Fibroblast of lung (primary cell): ENCODE results near the gene CKLF. TPM values are rescaled to one million over a fixed set of nuclear protein-coding genes. Genes with fewer than 3 reads are reported as not detected.

Experiments
- DNase-seq, 2 donors: peaks; one replicate each; pipeline versions ENCODE4 v3.0.0 to v3.0.0-alpha.2; 2010; ENCODE audit warnings: low read depth in 2 of 2
- H2AFZ ChIP-seq: 2 replicates; pipeline ENCODE4 v1.5.1; 2012; ENCODE audit warnings: low read length, control low read depth, inconsistent platforms
- H3K27ac ChIP-seq: 2 replicates; pipeline ENCODE4 v1.5.1; 2011; ENCODE audit warnings: low read length, control low read depth; ENCODE audit not compliant: insufficient read depth
- H3K27me3 ChIP-seq: 2 replicates; pipeline ENCODE4 v1.5.1; 2011; ENCODE audit warnings: mild to moderate bottlenecking, low read length; ENCODE audit not compliant: control insufficient read depth, insufficient read depth
- H3K36me3 ChIP-seq: 2 replicates; pipeline ENCODE4 v1.5.1; 2011; ENCODE audit warnings: low read length; ENCODE audit not compliant: control insufficient read depth, insufficient read depth
- H3K4me1 ChIP-seq: 2 replicates; pipeline ENCODE4 v1.5.1; 2011; ENCODE audit warnings: low read length; ENCODE audit not compliant: control insufficient read depth, insufficient read depth; ENCODE audit errors: extremely low read depth
- H3K4me2 ChIP-seq: 2 replicates; pipeline ENCODE4 v1.5.1; 2011; ENCODE audit warnings: low read length, control low read depth; ENCODE audit not compliant: insufficient read depth; ENCODE audit errors: extremely low read depth
- H3K4me3 ChIP-seq, 4 experiments: fragments of 200-600 bp in 1 of 4; sonication (generic) in 1 of 4; replicated peaks in 1 of 4; 2 replicates each; pipeline ENCODE4 v1.5.1; 2011 to 2016; ENCODE audit warnings: low read length in 4 of 4, low read depth in 3 of 4, mild to moderate bottlenecking in 3 of 4, control low read depth in 2 of 4, inconsistent platforms in 1 of 4, mixed read lengths in 1 of 4; ENCODE audit not compliant: insufficient read depth in 1 of 4; ENCODE audit errors: control extremely low read depth in 1 of 4
- H3K79me2 ChIP-seq: 2 replicates; pipeline ENCODE4 v1.5.1; 2012; ENCODE audit warnings: mild to moderate bottlenecking, low read length, inconsistent platforms; ENCODE audit not compliant: control insufficient read depth, insufficient read depth
- H3K9ac ChIP-seq: 2 replicates; pipeline ENCODE4 v1.5.1; 2011; ENCODE audit warnings: mild to moderate bottlenecking, low read length, control low read depth; ENCODE audit not compliant: insufficient read depth
- H3K9me3 ChIP-seq: 2 replicates; pipeline ENCODE4 v1.5.1; 2012; ENCODE audit warnings: low read depth, low read length; ENCODE audit not compliant: control insufficient read depth, insufficient read depth
- H4K20me1 ChIP-seq: 2 replicates; pipeline ENCODE4 v1.5.1; 2011; ENCODE audit warnings: low read length; ENCODE audit not compliant: control insufficient read depth, insufficient read depth; ENCODE audit errors: extremely low read depth
- CTCF ChIP-seq, 2 donors: IDR thresholded peaks in 1 of 2; conservative IDR thresholded peaks in 1 of 2; 1 replicate in 1 of 2; 2 replicates in 1 of 2; pipeline ENCODE4 v1.5.1; 2011 to 2012; ENCODE audit warnings: low read length in 2 of 2, control low read depth in 1 of 2, inconsistent platforms in 1 of 2, low read depth in 1 of 2, mild to moderate bottlenecking in 1 of 2
- EZH2 ChIP-seq: IDR thresholded peaks from 2 replicates; pipeline ENCODE4 v1.5.1; 2012; ENCODE audit warnings: low read length, control low read depth, mild to moderate bottlenecking; ENCODE audit errors: missing control alignments
- polyA plus RNA-seq, 2 donors: library from polyadenylated mRNA; depleted of rRNA in 1 of 2; stranded (reverse) in 1 of 2; unstranded in 1 of 2; fragments of >200 nt; gene quantifications; 2 replicates each; pipeline ENCODE4 v1.2.1, GENCODE V29; 2011 to 2012; ENCODE audit warnings: missing spikeins in 1 of 2
- total RNA-seq: library from RNA; depleted of rRNA; stranded (reverse); fragments of >200 nt; gene quantifications from 2 replicates; pipeline ENCODE4 v1.2.1, GENCODE V29; 2014

The CKLF gene
- total and polyA plus RNA-seq, 2 donors (not counting 1 experiment from before 2014, with no cell fraction given): 41.9 to 70.9 TPM

- no peak overlapping the region for H3K27ac ChIP-seq
- H2AFZ ChIP-seq: no peak overlapping the region
- peak in 1 of 2 donors; percentile 50 for DNase-seq
- TF ChIP-seq EZH2 (no peak), CTCF (conservative IDR thresholded peaks at IDR 0.05 in 1 of 2, IDR thresholded peaks at IDR 0.05 in 1 of 2; ENCODE audit: low read depth in 1 of 2, low read length in 2 of 2) (no peak)
- no peaks in the 10 kb centered on the region for H3K9me3 ChIP-seq
- no peaks in the 10 kb centered on the region for H3K36me3 ChIP-seq
- no peak overlapping the region for H3K4me2 ChIP-seq
- H4K20me1 ChIP-seq: no peaks in the 10 kb centered on the region
- no peak overlapping the region for H3K4me3 ChIP-seq
- peaks cover 7% of the 10 kb centered on the region for H3K4me1 ChIP-seq
- H3K9ac ChIP-seq: no peak overlapping the region
- no peaks in the 10 kb centered on the region for H3K79me2 ChIP-seq
- H3K27me3 ChIP-seq: peaks cover 15% of the 10 kb centered on the region
These were observed 21.7 kb downstream of the CKLF start for GRCh38 chr16:66574081-66574480.

DNA sequence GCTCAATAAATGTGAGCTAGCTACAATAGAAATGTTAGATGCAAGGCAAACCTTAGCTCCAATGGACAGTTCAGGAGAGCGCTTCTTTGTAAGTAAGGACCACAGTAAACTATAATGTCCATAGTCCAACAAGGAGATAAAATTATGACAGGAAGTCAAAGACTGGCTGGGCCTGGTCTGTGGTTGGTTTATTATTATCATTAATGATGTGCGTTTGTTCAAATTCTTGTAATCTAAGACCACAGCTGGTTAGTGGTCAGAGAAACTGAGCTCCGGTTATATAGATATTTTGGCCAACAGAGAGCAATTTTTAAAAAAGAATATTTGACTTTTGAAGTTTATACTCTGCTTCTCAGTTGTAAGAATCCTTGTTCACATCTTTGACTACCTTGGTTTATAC lies 22.2 kb downstream of the CKLF start:
- Histone ChIP-seq H3K27me3 (peaks cover 19% of the 10 kb centered on the region), H3K4me1 (peaks cover 3% of the 10 kb centered on the region), H3K9me3 (no peaks in the 10 kb centered on the region), H3K36me3 (no peaks in the 10 kb centered on the region), H3K27ac (no peak overlapping the region), H4K20me1 (no peaks in the 10 kb centered on the region), H3K4me3 (no peak overlapping the region), H3K9ac (no peak overlapping the region), H3K79me2 (no peaks in the 10 kb centered on the region), H2AFZ (no peak overlapping the region), H3K4me2 (no peak overlapping the region)
- DNase-seq: no peak
- TF ChIP-seq CTCF (conservative IDR thresholded peaks at IDR 0.05 in 1 of 2, IDR thresholded peaks at IDR 0.05 in 1 of 2; ENCODE audit: low read depth in 1 of 2, low read length in 2 of 2): no peak
- TF ChIP-seq EZH2: no peak

DNA sequence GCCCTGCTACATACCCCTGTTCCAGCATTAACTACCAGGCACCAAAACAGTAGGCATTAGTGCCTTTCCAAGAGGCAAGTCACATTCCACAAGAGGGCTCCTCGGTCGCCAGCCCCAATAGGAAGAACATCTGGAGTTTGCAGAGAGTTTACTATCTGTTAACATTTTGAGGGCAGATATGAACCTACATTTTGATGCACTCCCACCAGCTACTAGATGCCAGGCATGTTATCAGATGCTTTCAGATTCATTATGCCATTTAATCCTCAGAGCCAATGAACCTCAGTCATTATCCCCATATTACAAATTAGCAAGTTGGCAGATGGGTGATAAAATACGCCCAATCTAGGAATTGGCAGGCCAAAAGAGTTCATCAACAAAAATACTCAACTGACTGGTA lies 22.7 kb downstream of the CKLF start:
- Histone ChIP-seq H3K79me2 (no peaks in the 10 kb centered on the region), H3K27ac (no peak overlapping the region), H3K27me3 (peaks cover 20% of the 10 kb centered on the region), H3K4me2 (no peak overlapping the region), H3K9ac (no peak overlapping the region), H4K20me1 (no peaks in the 10 kb centered on the region), H3K4me1 (peaks cover 2% of the 10 kb centered on the region), H3K9me3 (no peaks in the 10 kb centered on the region), H2AFZ (no peak overlapping the region), H3K4me3 (no peak overlapping the region), H3K36me3 (no peaks in the 10 kb centered on the region)
- TF ChIP-seq CTCF (conservative IDR thresholded peaks at IDR 0.05 in 1 of 2, IDR thresholded peaks at IDR 0.05 in 1 of 2; ENCODE audit: low read depth in 1 of 2, low read length in 2 of 2): no peak
- TF ChIP-seq EZH2: no peak
- DNase-seq: no peak
